Loucy (cell line): Measurements from ENCODE around the gene RBKS.

Source experiments
- H2AFZ ChIP-seq: fragments of 200-600 bp; sonication (generic); 2 replicates; pipeline ENCODE4 v1.6.0; 2016; ENCODE audit warnings: antibody characterized with exemption, mild to moderate bottlenecking, low read length, moderate library complexity
- H3F3A ChIP-seq: fragments of 200-600 bp; 2 replicates; pipeline ENCODE4 v1.6.0; 2016; ENCODE audit warnings: antibody characterized with exemption, low read depth, mild to moderate bottlenecking
- H3K27me3 ChIP-seq: fragments of 200-600 bp; sonication (generic); 2 replicates; pipeline ENCODE4 v1.6.1; 2014; ENCODE audit warnings: low read length, mild to moderate bottlenecking; ENCODE audit not compliant: insufficient read depth, poor library complexity, severe bottlenecking
- H3K36me3 ChIP-seq: fragments of 200-600 bp; sonication (generic); 2 replicates; pipeline ENCODE4 v1.6.1; 2016; ENCODE audit warnings: low read length; ENCODE audit not compliant: insufficient read depth
- H3K4me1 ChIP-seq: fragments of 200-600 bp; sonication (generic); 2 replicates; pipeline ENCODE4 v1.5.1; 2014; ENCODE audit warnings: low read length, mild to moderate bottlenecking; ENCODE audit not compliant: insufficient read depth, poor library complexity, severe bottlenecking
- H3K4me2 ChIP-seq: fragments of 200-600 bp; sonication (generic); 2 replicates; pipeline ENCODE4 v1.6.0; 2014; ENCODE audit warnings: antibody characterized with exemption, low read length, low read depth, mild to moderate bottlenecking; ENCODE audit not compliant: poor library complexity, severe bottlenecking
- H3K4me3 ChIP-seq: fragments of 200-600 bp; sonication (generic); 2 replicates; pipeline ENCODE4 v1.5.1; 2014; ENCODE audit warnings: low read length, mild to moderate bottlenecking, mixed read lengths; ENCODE audit not compliant: poor library complexity, severe bottlenecking
- H3K79me2 ChIP-seq: fragments of 200-600 bp; sonication (generic); 2 replicates; pipeline ENCODE4 v1.6.1; 2014; ENCODE audit warnings: low read length; ENCODE audit not compliant: insufficient read depth
- H3K9ac ChIP-seq: fragments of 200-600 bp; sonication (generic); 2 replicates; pipeline ENCODE4 v1.6.0; 2014; ENCODE audit warnings: mild to moderate bottlenecking, low read depth, low read length, moderate library complexity; ENCODE audit not compliant: poor library complexity, severe bottlenecking
- H3K9me2 ChIP-seq: fragments of 200-600 bp; sonication (generic); replicated peaks from 2 replicates; pipeline ENCODE4 v1.6.1; 2016; ENCODE audit warnings: low read depth, low read length, mixed read lengths
- H3K9me3 ChIP-seq: fragments of 200-600 bp; sonication (generic); 2 replicates; pipeline ENCODE4 v1.6.1; 2014; ENCODE audit warnings: mild to moderate bottlenecking, antibody characterized with exemption, low read length, low read depth; ENCODE audit not compliant: insufficient read depth
- H4K20me1 ChIP-seq: fragments of 200-600 bp; sonication (generic); 2 replicates; pipeline ENCODE4 v1.6.0; 2014; ENCODE audit warnings: antibody characterized with exemption, low read length, mild to moderate bottlenecking; ENCODE audit not compliant: insufficient read depth, poor library complexity, severe bottlenecking
- EZH2phosphoT487 ChIP-seq: fragments of 200-600 bp; IDR thresholded peaks from 2 replicates; pipeline ENCODE4 v1.6.1; 2018; ENCODE audit warnings: antibody characterized with exemption, mild to moderate bottlenecking, moderate library complexity, borderline replicate concordance
- TF ChIP-seq, protein P1 (sequence below): fragments of 200-600 bp; sonication (generic); conservative IDR thresholded peaks from 2 replicates; pipeline ENCODE4 v1.5.1; 2014; ENCODE audit warnings: mild to moderate bottlenecking, antibody characterized with exemption, low read length

Gene RBKS

GRCh38 chr2:27912512-27912911 lies 22.3 kb upstream of the RBKS start:
- TF ChIP-seq EZH2phosphoT487 = no peak
- TF ChIP-seq, protein P1, sequence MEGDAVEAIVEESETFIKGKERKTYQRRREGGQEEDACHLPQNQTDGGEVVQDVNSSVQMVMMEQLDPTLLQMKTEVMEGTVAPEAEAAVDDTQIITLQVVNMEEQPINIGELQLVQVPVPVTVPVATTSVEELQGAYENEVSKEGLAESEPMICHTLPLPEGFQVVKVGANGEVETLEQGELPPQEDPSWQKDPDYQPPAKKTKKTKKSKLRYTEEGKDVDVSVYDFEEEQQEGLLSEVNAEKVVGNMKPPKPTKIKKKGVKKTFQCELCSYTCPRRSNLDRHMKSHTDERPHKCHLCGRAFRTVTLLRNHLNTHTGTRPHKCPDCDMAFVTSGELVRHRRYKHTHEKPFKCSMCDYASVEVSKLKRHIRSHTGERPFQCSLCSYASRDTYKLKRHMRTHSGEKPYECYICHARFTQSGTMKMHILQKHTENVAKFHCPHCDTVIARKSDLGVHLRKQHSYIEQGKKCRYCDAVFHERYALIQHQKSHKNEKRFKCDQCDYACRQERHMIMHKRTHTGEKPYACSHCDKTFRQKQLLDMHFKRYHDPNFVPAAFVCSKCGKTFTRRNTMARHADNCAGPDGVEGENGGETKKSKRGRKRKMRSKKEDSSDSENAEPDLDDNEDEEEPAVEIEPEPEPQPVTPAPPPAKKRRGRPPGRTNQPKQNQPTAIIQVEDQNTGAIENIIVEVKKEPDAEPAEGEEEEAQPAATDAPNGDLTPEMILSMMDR = no peak
- no peak overlapping the region for H3K9ac ChIP-seq
- no peaks in the 10 kb centered on the region for H3K27me3 ChIP-seq
- H3K4me3 ChIP-seq = no peak overlapping the region
- H3K9me3 ChIP-seq = no peaks in the 10 kb centered on the region
- H3K4me1 ChIP-seq = peaks cover 20% of the 10 kb centered on the region
- no peak overlapping the region for H2AFZ ChIP-seq
- no peaks in the 10 kb centered on the region for H3F3A ChIP-seq
- H3K36me3 ChIP-seq = no peaks in the 10 kb centered on the region
- H3K4me2 ChIP-seq = no peak overlapping the region
- H3K9me2 ChIP-seq = no peaks in the 10 kb centered on the region
- no peaks in the 10 kb centered on the region for H4K20me1 ChIP-seq
- H3K79me2 ChIP-seq = 0 out of 2 replicates have a peak, but pooled peaks cover 4% of the 10 kb centered on the region

- no peaks in the 10 kb centered on the region for H3K9me3 ChIP-seq
- H3K27me3 ChIP-seq = no peaks in the 10 kb centered on the region
- H3K36me3 ChIP-seq = no peaks in the 10 kb centered on the region
- no peaks in the 10 kb centered on the region for H4K20me1 ChIP-seq
- H3K4me2 ChIP-seq = no peak overlapping the region
- H3K9me2 ChIP-seq = no peaks in the 10 kb centered on the region
- no peaks in the 10 kb centered on the region for H3F3A ChIP-seq
- peaks cover 20% of the 10 kb centered on the region for H3K4me1 ChIP-seq
- no peak overlapping the region for H3K4me3 ChIP-seq
- H3K9ac ChIP-seq = no peak overlapping the region
- 0 out of 2 replicates have a peak, but pooled peaks cover 2% of the 10 kb centered on the region for H3K79me2 ChIP-seq
- TF ChIP-seq, protein P1 = no peak
- TF ChIP-seq EZH2phosphoT487 = no peak
- H2AFZ ChIP-seq = no peak overlapping the region
Observed at GRCh38 chr2:27911458-27912210, 21.4 kb upstream of the RBKS start.

DNA sequence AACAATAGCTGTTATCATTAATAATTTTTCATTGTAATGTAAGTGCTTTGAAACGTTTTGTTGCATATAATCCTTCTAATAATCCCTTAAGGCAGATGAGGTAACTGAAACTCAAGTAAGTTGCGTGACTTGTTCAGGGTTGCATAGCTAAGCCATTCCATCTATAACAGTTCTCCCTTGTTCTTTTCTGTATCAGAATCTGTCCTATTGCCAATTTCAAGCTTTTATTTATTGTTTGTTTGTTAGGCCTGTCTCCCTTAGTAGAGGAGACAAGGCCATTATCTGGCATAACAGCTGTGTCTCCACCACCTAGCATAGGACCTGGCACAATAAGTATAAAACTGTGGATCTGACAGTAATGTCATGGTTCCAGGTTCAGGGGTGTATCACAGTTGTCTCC lies 19.7 kb upstream of the RBKS start:
- peaks cover 12% of the 10 kb centered on the region for H3K4me1 ChIP-seq
- no peaks in the 10 kb centered on the region for H3K9me3 ChIP-seq
- H3K4me2 ChIP-seq = no peak overlapping the region
- no peaks in the 10 kb centered on the region for H3K27me3 ChIP-seq
- no peak overlapping the region for H3K9ac ChIP-seq
- no peaks in the 10 kb centered on the region for H3F3A ChIP-seq
- no peak overlapping the region for H2AFZ ChIP-seq
- H4K20me1 ChIP-seq = no peaks in the 10 kb centered on the region
- H3K9me2 ChIP-seq = no peaks in the 10 kb centered on the region
- no peaks in the 10 kb centered on the region for H3K36me3 ChIP-seq
- no peak overlapping the region for H3K4me3 ChIP-seq
- no peaks in the 10 kb centered on the region for H3K79me2 ChIP-seq
- TF ChIP-seq, protein P1 = no peak
- no peak for TF ChIP-seq EZH2phosphoT487
